Colonic mucosa (tissue), 4 donors: Measurements from ENCODE around the gene SPEG. TPM values are rescaled to one million over a fixed set of nuclear protein-coding genes. Genes with fewer than 3 reads are reported as not detected.

Experiments
- DNase-seq: peaks from one replicate; pipeline ENCODE4 v3.0.0-alpha.2; 2020
- H3K27ac ChIP-seq: fragments of 200-600 bp; one replicate; pipeline ENCODE4 v1.8.0; 2021
- H3K27me3 ChIP-seq: fragments of 200-600 bp; one replicate; pipeline ENCODE4 v1.8.0; 2021
- H3K36me3 ChIP-seq: fragments of 200-600 bp; one replicate; pipeline ENCODE4 v1.8.0; 2021
- H3K4me1 ChIP-seq: fragments of 200-600 bp; one replicate; pipeline ENCODE4 v1.8.0; 2021; ENCODE audit warnings: mild to moderate bottlenecking
- H3K4me3 ChIP-seq: fragments of 200-600 bp; one replicate; pipeline ENCODE4 v1.8.0; 2021
- H3K9ac ChIP-seq, 2 donors: one replicate each; pipeline ENCODE4 v1.7.0; 2013; ENCODE audit warnings: control low read depth in 2 of 2, low read depth in 2 of 2, low read length in 2 of 2
- H3K9me3 ChIP-seq: fragments of 200-600 bp; one replicate; pipeline ENCODE4 v1.8.0; 2021
- intact Hi-C: fragments of 100-400 bp; cut with DNase I; formaldehyde crosslinking; loops from one replicate; pipeline ENCODE4 v1.14.1; 2022
- total RNA-seq, 2 donors: library from RNA; stranded (reverse); fragmentation: NEBNext Ultra II Directional in 1 of 2; extraction: Animal tissue kit (Norgen Biotek cat#: 25700) in 1 of 2; gene quantifications; one replicate each; pipeline ENCODE4 v1.2.1, GENCODE V29; 2021
- TF ChIP-seq, protein P1 (sequence below): fragments of 200-600 bp; IDR thresholded peaks from one replicate; pipeline ENCODE4 v1.8.0; 2022; ENCODE audit warnings: antibody characterized with exemption, mild to moderate bottlenecking
- donor health status: healthy.
- donor health status: DM: no; HTN: no; CAD: no.
- donor health status: DM: no; HTN: no; CAD: no.

The SPEG gene
- total RNA-seq, 2 donors from 2014 or later: 6.2 to 19.3 TPM

- no peak for DNase-seq
- no peaks in the 10 kb centered on the region for H3K9me3 ChIP-seq
- H3K36me3 ChIP-seq: no peaks in the 10 kb centered on the region
- H3K9ac ChIP-seq: no peak overlapping the region
- H3K4me1 ChIP-seq: no peaks in the 10 kb centered on the region
- H3K27ac ChIP-seq: no peak overlapping the region
- peaks cover 44% of the 10 kb centered on the region for H3K27me3 ChIP-seq
- no peak overlapping the region for H3K4me3 ChIP-seq
- intact Hi-C loops: no loop called here
- TF ChIP-seq, protein P1, sequence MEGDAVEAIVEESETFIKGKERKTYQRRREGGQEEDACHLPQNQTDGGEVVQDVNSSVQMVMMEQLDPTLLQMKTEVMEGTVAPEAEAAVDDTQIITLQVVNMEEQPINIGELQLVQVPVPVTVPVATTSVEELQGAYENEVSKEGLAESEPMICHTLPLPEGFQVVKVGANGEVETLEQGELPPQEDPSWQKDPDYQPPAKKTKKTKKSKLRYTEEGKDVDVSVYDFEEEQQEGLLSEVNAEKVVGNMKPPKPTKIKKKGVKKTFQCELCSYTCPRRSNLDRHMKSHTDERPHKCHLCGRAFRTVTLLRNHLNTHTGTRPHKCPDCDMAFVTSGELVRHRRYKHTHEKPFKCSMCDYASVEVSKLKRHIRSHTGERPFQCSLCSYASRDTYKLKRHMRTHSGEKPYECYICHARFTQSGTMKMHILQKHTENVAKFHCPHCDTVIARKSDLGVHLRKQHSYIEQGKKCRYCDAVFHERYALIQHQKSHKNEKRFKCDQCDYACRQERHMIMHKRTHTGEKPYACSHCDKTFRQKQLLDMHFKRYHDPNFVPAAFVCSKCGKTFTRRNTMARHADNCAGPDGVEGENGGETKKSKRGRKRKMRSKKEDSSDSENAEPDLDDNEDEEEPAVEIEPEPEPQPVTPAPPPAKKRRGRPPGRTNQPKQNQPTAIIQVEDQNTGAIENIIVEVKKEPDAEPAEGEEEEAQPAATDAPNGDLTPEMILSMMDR: no peak
These were observed 78.0 kb downstream of the SPEG start for GRCh38 chr2:219512524-219513216.

DNA sequence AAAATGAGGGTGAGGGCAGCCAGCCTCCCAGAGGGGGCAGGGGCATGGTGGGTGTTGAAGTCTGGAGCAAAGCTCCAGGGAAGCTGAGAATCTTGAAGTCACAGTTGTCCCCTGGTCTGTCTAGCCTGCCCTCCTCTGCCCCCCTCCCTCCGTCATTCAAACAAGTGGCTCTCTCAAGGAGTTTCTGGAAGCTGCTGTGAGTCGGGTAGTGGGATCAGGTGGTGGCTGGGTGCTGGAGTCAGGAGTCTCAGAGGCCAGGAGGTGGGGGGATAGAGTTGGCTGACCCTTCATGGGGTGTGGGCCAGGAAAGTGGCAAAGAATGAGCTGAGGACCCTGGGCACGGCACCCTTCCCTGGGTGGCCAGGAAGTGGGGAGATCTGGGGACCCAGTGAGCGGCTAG, 79.1 kb downstream of the SPEG start:
- Histone ChIP-seq H3K27me3 (peaks cover 44% of the 10 kb centered on the region), H3K9me3 (no peaks in the 10 kb centered on the region), H3K4me3 (no peak overlapping the region), H3K4me1 (no peaks in the 10 kb centered on the region), H3K27ac (no peak overlapping the region), H3K9ac (no peak overlapping the region), H3K36me3 (no peaks in the 10 kb centered on the region)
- intact Hi-C loops: no loop called here
- no peak for DNase-seq
- TF ChIP-seq, protein P1: no peak

- H3K27me3 ChIP-seq: peaks cover 44% of the 10 kb centered on the region
- no peak within 1 kb of the TSS for H3K9ac ChIP-seq
- TF ChIP-seq, protein P1: no peak
- intact Hi-C loops: no loop called here
- no peak for DNase-seq
- no peak within 1 kb of the TSS for H3K4me3 ChIP-seq
- no peak within 1 kb of the TSS for H3K27ac ChIP-seq
- no peaks in the 10 kb centered on the region for H3K36me3 ChIP-seq
- no peaks in the 10 kb centered on the region for H3K4me1 ChIP-seq
- no peaks in the 10 kb centered on the region for H3K9me3 ChIP-seq
These were observed 79.6 kb downstream of the SPEG start, which contains the start of gene ASIC4 for GRCh38 chr2:219514196-219514761. Gene ASIC4 (plus strand): TSS chr2:219514482. CDS start chr2:219514725, 243 bp downstream.

DNA sequence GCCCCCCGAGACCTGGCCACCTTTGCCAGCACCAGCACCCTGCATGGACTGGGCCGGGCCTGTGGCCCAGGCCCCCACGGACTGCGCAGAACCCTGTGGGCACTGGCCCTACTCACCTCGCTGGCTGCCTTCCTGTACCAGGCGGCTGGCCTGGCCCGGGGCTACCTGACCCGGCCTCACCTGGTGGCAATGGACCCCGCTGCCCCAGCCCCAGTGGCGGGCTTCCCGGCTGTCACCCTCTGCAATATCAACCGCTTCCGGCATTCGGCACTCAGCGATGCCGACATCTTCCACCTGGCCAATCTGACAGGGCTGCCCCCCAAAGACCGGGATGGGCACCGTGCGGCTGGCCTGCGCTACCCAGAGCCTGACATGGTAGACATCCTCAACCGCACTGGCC, 80.2 kb downstream of the SPEG start:
- no peak overlapping the region for H3K27ac ChIP-seq
- no peaks in the 10 kb centered on the region for H3K36me3 ChIP-seq
- no peak overlapping the region for H3K4me3 ChIP-seq
- DNase-seq: no peak
- H3K9ac ChIP-seq: no peak overlapping the region
- no peaks in the 10 kb centered on the region for H3K9me3 ChIP-seq
- peaks cover 44% of the 10 kb centered on the region for H3K27me3 ChIP-seq
- TF ChIP-seq, protein P1: no peak
- intact Hi-C loops: no loop called here
- H3K4me1 ChIP-seq: no peaks in the 10 kb centered on the region

- Histone ChIP-seq H3K9ac (no peak overlapping the region), H3K36me3 (no peaks in the 10 kb centered on the region), H3K4me3 (no peak overlapping the region), H3K9me3 (no peaks in the 10 kb centered on the region), H3K27me3 (peaks cover 43% of the 10 kb centered on the region), H3K4me1 (no peaks in the 10 kb centered on the region), H3K27ac (no peak overlapping the region)
- TF ChIP-seq, protein P1: no peak
- intact Hi-C loops: no loop called here
- no peak for DNase-seq
These were observed 81.4 kb downstream of the SPEG start for GRCh38 chr2:219515874-219516629.
